Measurements from ENCODE around the gene BMP7. TPM values are rescaled to one million over a fixed set of nuclear protein-coding genes. Genes with fewer than 3 reads are reported as not detected.
"Not testable (repeated sequence)": the region's sequence is repeated elsewhere in the genome, so short reads cannot be mapped to it uniquely, and the experiment has no call there.

The BMP7 gene
- total RNA-seq, 2 donors from 2014 or later, result not detected

- ATAC-seq (replicated peaks); H3K4me1 Mint-ChIP-seq; H3K9me3 Mint-ChIP-seq; H3K27me3 Mint-ChIP-seq; H3K27ac Mint-ChIP-seq; H3K4me3 Mint-ChIP-seq; H3K36me3 Mint-ChIP-seq (ENCODE audit: low read depth): not testable (repeated sequence)
Measured at GRCh38 chr20:57157787-57158186, 108.7 kb downstream of the BMP7 start.

- Mint-ChIP-seq H3K4me1 (no peaks in the 10 kb centered on the region), H3K36me3 (ENCODE audit: low read depth) (no peaks in the 10 kb centered on the region), H3K4me3 (no peak overlapping the region), H3K9me3 (no peaks in the 10 kb centered on the region), H3K27me3 (peaks cover 4% of the 10 kb centered on the region), H3K27ac (no peak overlapping the region)
- no peak for ATAC-seq (replicated peaks)
Measured at GRCh38 chr20:57157106-57157691, 109.2 kb downstream of the BMP7 start.

GRCh38 chr20:57156011-57156729 lies 110.3 kb downstream of the BMP7 start:
- no peak for ATAC-seq (replicated peaks)
- no peak overlapping the region for H3K27ac Mint-ChIP-seq
- H3K27me3 Mint-ChIP-seq, result peaks cover 4% of the 10 kb centered on the region
- no peak overlapping the region for H3K4me3 Mint-ChIP-seq
- H3K36me3 Mint-ChIP-seq (ENCODE audit: low read depth), result no peaks in the 10 kb centered on the region
- no peaks in the 10 kb centered on the region for H3K4me1 Mint-ChIP-seq
- H3K9me3 Mint-ChIP-seq, result no peaks in the 10 kb centered on the region

- H3K9me3 Mint-ChIP-seq, result no peaks in the 10 kb centered on the region
Measured at GRCh38 chr20:57155415-57155814, 111.0 kb downstream of the BMP7 start.

GRCh38 chr20:57153238-57153905 lies 113.1 kb downstream of the BMP7 start:
- H3K36me3 Mint-ChIP-seq (ENCODE audit: low read depth), result no peaks in the 10 kb centered on the region
- ATAC-seq (replicated peaks), result no peak
- H3K27me3 Mint-ChIP-seq, result peaks cover 11% of the 10 kb centered on the region
- no peaks in the 10 kb centered on the region for H3K9me3 Mint-ChIP-seq
- no peak overlapping the region for H3K27ac Mint-ChIP-seq
- no peaks in the 10 kb centered on the region for H3K4me1 Mint-ChIP-seq
- H3K4me3 Mint-ChIP-seq, result no peak overlapping the region

More at GRCh38 chr20:57155415-57155814, 111.0 kb downstream of the BMP7 start:
- no peak overlapping the region for H3K27ac Mint-ChIP-seq
- no peaks in the 10 kb centered on the region for H3K36me3 Mint-ChIP-seq (ENCODE audit: low read depth)
- no peak for ATAC-seq (replicated peaks)
- peaks cover 4% of the 10 kb centered on the region for H3K27me3 Mint-ChIP-seq
- H3K4me1 Mint-ChIP-seq, result no peaks in the 10 kb centered on the region
- no peak overlapping the region for H3K4me3 Mint-ChIP-seq

- H3K36me3 Mint-ChIP-seq (ENCODE audit: low read depth), result no peaks in the 10 kb centered on the region
- peaks cover 11% of the 10 kb centered on the region for H3K27me3 Mint-ChIP-seq
- H3K27ac Mint-ChIP-seq, result no peak overlapping the region
- H3K4me1 Mint-ChIP-seq, result no peaks in the 10 kb centered on the region
- no peak for ATAC-seq (replicated peaks)
- H3K4me3 Mint-ChIP-seq, result no peak overlapping the region
- H3K9me3 Mint-ChIP-seq, result no peaks in the 10 kb centered on the region
Measured at GRCh38 chr20:57152557-57152956, 113.9 kb downstream of the BMP7 start.

DNA sequence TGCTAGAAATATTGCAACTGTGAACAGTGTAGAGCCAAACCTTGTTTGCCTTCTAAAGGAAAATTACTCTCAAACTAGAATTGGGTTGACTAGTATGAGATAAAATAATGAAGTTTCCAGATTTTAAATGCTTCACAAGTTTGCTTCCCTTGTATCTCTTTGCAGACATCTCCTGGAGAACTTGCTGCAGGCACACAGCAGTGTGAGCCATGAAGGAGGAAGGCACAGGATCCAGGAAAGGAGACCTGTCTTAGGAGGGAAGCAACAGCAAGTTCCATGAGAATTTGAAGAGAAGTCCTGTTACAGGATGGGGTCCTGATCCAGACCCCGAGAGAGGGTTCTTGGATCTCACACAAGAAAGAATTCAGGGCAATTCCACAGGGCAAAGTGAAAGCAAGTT lies 115.9 kb downstream of the BMP7 start:
- Mint-ChIP-seq H3K9me3 (peaks cover 4% of the 10 kb centered on the region), H3K4me3 (no peak overlapping the region), H3K27ac (no peak overlapping the region), H3K27me3 (peaks cover 14% of the 10 kb centered on the region), H3K36me3 (ENCODE audit: low read depth) (no peaks in the 10 kb centered on the region), H3K4me1 (no peaks in the 10 kb centered on the region)
- no peak for ATAC-seq (replicated peaks)

DNA sequence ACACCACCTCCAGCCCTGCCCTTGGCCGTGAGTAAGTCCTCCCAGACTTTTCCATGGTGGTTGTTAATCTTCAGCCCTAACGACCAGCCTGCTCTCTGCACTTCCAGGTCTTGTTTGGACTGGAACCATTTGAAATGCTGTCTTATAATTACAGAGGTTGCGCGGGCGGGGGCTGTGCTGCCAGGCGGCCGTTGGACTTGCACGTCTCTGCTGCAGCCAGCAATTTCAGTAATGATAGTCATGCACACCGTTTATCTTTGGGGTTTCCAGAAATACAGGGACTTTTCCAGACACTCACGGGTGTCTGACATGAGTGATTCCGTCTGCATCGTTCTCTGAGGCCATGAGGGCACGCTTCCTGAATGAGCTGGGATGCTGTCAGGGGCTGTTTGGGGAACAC lies 118.2 kb downstream of the BMP7 start:
- H3K4me1 Mint-ChIP-seq, result no peaks in the 10 kb centered on the region
- no peak for ATAC-seq (replicated peaks)
- peaks cover 4% of the 10 kb centered on the region for H3K9me3 Mint-ChIP-seq
- no peak overlapping the region for H3K4me3 Mint-ChIP-seq
- peaks cover 16% of the 10 kb centered on the region for H3K27me3 Mint-ChIP-seq
- no peaks in the 10 kb centered on the region for H3K36me3 Mint-ChIP-seq (ENCODE audit: low read depth)
- H3K27ac Mint-ChIP-seq, result no peak overlapping the region

DNA sequence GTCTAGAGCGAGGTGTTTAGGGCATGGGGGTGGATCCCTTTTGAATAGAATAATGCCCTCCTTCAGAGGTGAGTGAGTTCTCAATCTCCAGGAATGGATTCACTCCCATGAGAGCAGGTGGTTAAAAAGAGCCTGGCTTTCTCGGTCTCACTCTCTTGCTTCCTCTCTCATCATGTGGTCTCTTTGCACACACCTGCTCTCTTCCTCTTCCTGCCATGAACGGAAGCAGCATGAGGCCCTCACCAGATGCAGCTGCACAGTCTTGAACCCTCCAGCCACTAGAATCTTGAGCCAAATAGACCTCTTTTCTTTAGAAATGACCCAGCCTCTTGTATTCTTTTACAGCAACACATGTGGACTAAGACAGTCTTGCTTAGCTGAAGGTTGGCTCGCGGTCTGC lies 119.3 kb downstream of the BMP7 start:
- no peaks in the 10 kb centered on the region for H3K36me3 Mint-ChIP-seq (ENCODE audit: low read depth)
- H3K9me3 Mint-ChIP-seq, result peaks cover 4% of the 10 kb centered on the region

DNA sequence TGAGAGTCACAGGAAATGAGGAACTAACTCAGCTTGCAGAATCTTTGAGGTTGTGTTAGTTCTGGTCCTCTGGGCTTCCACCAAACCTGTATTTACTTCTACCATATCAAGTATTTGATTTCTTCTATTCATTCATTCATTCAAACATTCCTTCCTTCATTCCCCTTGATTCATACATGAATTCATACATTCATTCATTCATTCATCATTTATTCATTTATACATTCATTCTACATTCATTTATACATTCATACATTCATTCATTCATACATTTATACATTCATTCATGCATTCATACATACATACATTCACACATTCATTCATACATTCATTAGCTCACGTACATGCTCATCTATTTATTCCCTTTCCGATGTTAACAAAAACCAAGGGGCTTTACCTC lies 120.3 kb downstream of the BMP7 start:
- no peak overlapping the region for H3K4me3 Mint-ChIP-seq
- no peaks in the 10 kb centered on the region for H3K36me3 Mint-ChIP-seq (ENCODE audit: low read depth)
- H3K27me3 Mint-ChIP-seq, result peaks cover 17% of the 10 kb centered on the region
- no peak for ATAC-seq (replicated peaks)
- no peak overlapping the region for H3K27ac Mint-ChIP-seq
- H3K4me1 Mint-ChIP-seq, result no peaks in the 10 kb centered on the region
- peaks cover 4% of the 10 kb centered on the region for H3K9me3 Mint-ChIP-seq

More for the DNA sequence above, 119.3 kb downstream of the BMP7 start:
- ATAC-seq (replicated peaks), result no peak
- peaks cover 17% of the 10 kb centered on the region for H3K27me3 Mint-ChIP-seq
- H3K4me3 Mint-ChIP-seq, result no peak overlapping the region
- no peaks in the 10 kb centered on the region for H3K4me1 Mint-ChIP-seq
- H3K27ac Mint-ChIP-seq, result no peak overlapping the region

DNA sequence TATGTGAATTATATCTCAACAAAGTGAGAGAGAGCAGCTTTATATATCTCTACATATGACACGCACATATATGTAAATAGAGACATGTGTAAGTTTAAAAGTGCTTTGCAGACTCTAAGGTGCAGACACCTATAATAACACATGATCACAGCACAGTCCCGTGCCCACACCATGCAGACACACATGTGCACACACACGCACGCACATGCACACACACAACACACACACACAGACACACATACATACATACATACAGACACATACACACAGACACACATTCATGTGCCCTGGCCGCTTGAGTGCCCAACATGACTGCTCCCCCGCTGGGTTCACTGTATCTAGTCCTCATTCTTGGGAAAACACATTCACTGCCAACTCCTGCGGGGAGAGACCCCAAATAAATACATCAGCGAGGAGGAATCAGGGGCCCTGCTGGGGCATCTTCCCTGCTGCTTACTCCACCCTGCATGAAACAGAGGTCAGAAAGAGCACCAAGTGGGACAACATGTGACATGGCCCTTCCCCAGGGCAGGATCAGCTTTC lies 121.3 kb downstream of the BMP7 start:
- no peak overlapping the region for H3K4me3 Mint-ChIP-seq
- no peaks in the 10 kb centered on the region for H3K4me1 Mint-ChIP-seq
- no peak overlapping the region for H3K27ac Mint-ChIP-seq
- ATAC-seq (replicated peaks), result no peak
- no peaks in the 10 kb centered on the region for H3K36me3 Mint-ChIP-seq (ENCODE audit: low read depth)
- peaks cover 16% of the 10 kb centered on the region for H3K27me3 Mint-ChIP-seq
- peaks cover 4% of the 10 kb centered on the region for H3K9me3 Mint-ChIP-seq

GRCh38 chr20:57143173-57143572 lies 123.3 kb downstream of the BMP7 start:
- Mint-ChIP-seq H3K27ac (no peak overlapping the region), H3K36me3 (ENCODE audit: low read depth) (no peaks in the 10 kb centered on the region), H3K4me3 (no peak overlapping the region), H3K27me3 (peaks cover 9% of the 10 kb centered on the region), H3K4me1 (no peaks in the 10 kb centered on the region), H3K9me3 (peaks cover 4% of the 10 kb centered on the region)
- no peak for ATAC-seq (replicated peaks)

DNA sequence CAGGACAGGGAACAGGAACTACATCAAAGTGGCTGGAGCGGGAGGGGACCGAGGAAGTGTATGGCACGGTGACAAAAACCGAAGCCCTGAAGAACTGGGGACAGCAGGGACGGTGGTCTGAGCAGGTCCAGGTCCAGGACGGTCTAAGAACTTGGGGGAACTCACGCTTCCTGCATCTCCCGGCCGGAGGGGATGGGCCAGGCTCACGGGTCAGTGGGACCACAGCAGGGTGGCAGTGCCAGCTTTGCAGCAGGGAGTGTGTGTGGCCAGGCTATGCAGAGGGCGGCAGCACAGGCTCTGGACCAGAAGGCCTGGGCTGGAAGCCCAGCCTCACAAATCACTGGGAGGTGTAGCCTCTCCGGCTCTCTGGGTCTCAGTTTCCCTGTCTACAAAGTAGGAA lies 123.8 kb downstream of the BMP7 start:
- no peaks in the 10 kb centered on the region for H3K4me1 Mint-ChIP-seq

GRCh38 chr20:57141492-57141891 lies 124.9 kb downstream of the BMP7 start:
- H3K4me3 Mint-ChIP-seq, result no peak overlapping the region
- H3K27me3 Mint-ChIP-seq, result peaks cover 7% of the 10 kb centered on the region
- no peaks in the 10 kb centered on the region for H3K36me3 Mint-ChIP-seq (ENCODE audit: low read depth)
- H3K9me3 Mint-ChIP-seq, result peaks cover 4% of the 10 kb centered on the region
- ATAC-seq (replicated peaks), result no peak
- H3K4me1 Mint-ChIP-seq, result no peaks in the 10 kb centered on the region
- H3K27ac Mint-ChIP-seq, result no peak overlapping the region

More for the DNA sequence above, 123.8 kb downstream of the BMP7 start:
- Mint-ChIP-seq H3K27me3 (peaks cover 9% of the 10 kb centered on the region), H3K9me3 (peaks cover 4% of the 10 kb centered on the region), H3K4me3 (no peak overlapping the region), H3K36me3 (ENCODE audit: low read depth) (no peaks in the 10 kb centered on the region), H3K27ac (no peak overlapping the region)
- ATAC-seq (replicated peaks), result no peak
